Measurements from ENCODE around the gene ZNF22. TPM values are rescaled to one million over a fixed set of nuclear protein-coding genes. Genes with fewer than 3 reads are reported as not detected.

ZNF22 gene
- total RNA-seq, 3 donors from 2014 or later = 16.4 to 22.9 (median 22.7) TPM

- H3K4me1 Mint-ChIP-seq (ENCODE audit: low read depth) = no peaks in the 10 kb centered on the region
- H3K27me3 Mint-ChIP-seq (ENCODE audit: low read depth) = peaks cover 7% of the 10 kb centered on the region
- no peak for DNase-seq
Observed at GRCh38 chr10:44988957-44989585, 11.7 kb upstream of the ZNF22 start.

GRCh38 chr10:44989597-44990301 is 11.0 kb upstream of the ZNF22 start:
- DNase-seq = no peak

More at GRCh38 chr10:44988957-44989585, 11.7 kb upstream of the ZNF22 start:
- no peak for ATAC-seq
- H3K4me3 Mint-ChIP-seq = no peak overlapping the region
- no peaks in the 10 kb centered on the region for H3K36me3 Mint-ChIP-seq (ENCODE audit: insufficient read depth)
- H3K9me3 Mint-ChIP-seq = no peaks in the 10 kb centered on the region

GRCh38 chr10:44990302-44990655 is 10.4 kb upstream of the ZNF22 start:
- DNase-seq (no peak), ATAC-seq (no peak)
- Mint-ChIP-seq H3K4me1 (ENCODE audit: low read depth) (peaks cover 5% of the 10 kb centered on the region), H3K4me3 (no peak overlapping the region), H3K36me3 (ENCODE audit: insufficient read depth) (no peaks in the 10 kb centered on the region), H3K27me3 (ENCODE audit: low read depth) (peaks cover 7% of the 10 kb centered on the region), H3K9me3 (no peaks in the 10 kb centered on the region)

More at GRCh38 chr10:44989597-44990301, 11.0 kb upstream of the ZNF22 start:
- no peak for ATAC-seq
- H3K9me3 Mint-ChIP-seq = no peaks in the 10 kb centered on the region
- no peak overlapping the region for H3K4me3 Mint-ChIP-seq
- H3K4me1 Mint-ChIP-seq (ENCODE audit: low read depth) = peaks cover 1% of the 10 kb centered on the region
- peaks cover 7% of the 10 kb centered on the region for H3K27me3 Mint-ChIP-seq (ENCODE audit: low read depth)
- no peaks in the 10 kb centered on the region for H3K36me3 Mint-ChIP-seq (ENCODE audit: insufficient read depth)

GRCh38 chr10:44990965-44991364 is 9.8 kb upstream of the ZNF22 start:
- Mint-ChIP-seq H3K9me3 (no peaks in the 10 kb centered on the region), H3K4me1 (ENCODE audit: low read depth) (peaks cover 12% of the 10 kb centered on the region), H3K4me3 (no peak overlapping the region), H3K27me3 (ENCODE audit: low read depth) (peaks cover 7% of the 10 kb centered on the region), H3K36me3 (ENCODE audit: insufficient read depth) (no peaks in the 10 kb centered on the region)
- ATAC-seq = no peak
- no peak for DNase-seq

DNA sequence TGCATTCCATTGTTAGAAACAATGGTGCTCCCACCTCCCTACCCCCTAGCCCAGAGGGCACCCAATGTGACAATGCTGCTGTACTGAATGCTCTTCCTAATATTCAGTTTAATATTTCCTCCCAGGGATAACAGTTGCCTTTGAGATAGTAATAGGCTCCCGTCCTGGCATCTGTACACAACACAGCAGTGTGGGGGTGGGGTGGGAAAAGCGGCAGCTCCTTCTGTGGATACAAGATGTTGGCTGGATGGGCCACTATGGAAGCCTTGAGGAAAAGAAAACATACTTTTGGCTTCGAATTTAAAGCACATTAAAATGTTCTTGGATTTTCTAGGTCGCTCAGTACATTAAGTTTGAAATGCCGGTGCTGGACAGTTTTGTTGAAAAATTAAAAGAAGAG is 9.2 kb upstream of the ZNF22 start:
- no peaks in the 10 kb centered on the region for H3K9me3 Mint-ChIP-seq
- no peak for DNase-seq
- peaks cover 17% of the 10 kb centered on the region for H3K4me1 Mint-ChIP-seq (ENCODE audit: low read depth)
- no peak overlapping the region for H3K4me3 Mint-ChIP-seq
- ATAC-seq = no peak
- no peaks in the 10 kb centered on the region for H3K36me3 Mint-ChIP-seq (ENCODE audit: insufficient read depth)
- H3K27me3 Mint-ChIP-seq (ENCODE audit: low read depth) = peaks cover 7% of the 10 kb centered on the region

- no peaks in the 10 kb centered on the region for H3K9me3 Mint-ChIP-seq
- no peaks in the 10 kb centered on the region for H3K36me3 Mint-ChIP-seq (ENCODE audit: insufficient read depth)
- DNase-seq = no peak
- ATAC-seq = no peak
- peaks cover 17% of the 10 kb centered on the region for H3K4me1 Mint-ChIP-seq (ENCODE audit: low read depth)
- peaks cover 7% of the 10 kb centered on the region for H3K27me3 Mint-ChIP-seq (ENCODE audit: low read depth)
- H3K4me3 Mint-ChIP-seq = no peak overlapping the region
Observed at GRCh38 chr10:44992070-44992731, 8.5 kb upstream of the ZNF22 start.

- ATAC-seq (no peak), DNase-seq (no peak)
- Mint-ChIP-seq H3K4me1 (ENCODE audit: low read depth) (peaks cover 17% of the 10 kb centered on the region), H3K27me3 (ENCODE audit: low read depth) (peaks cover 7% of the 10 kb centered on the region), H3K4me3 (no peak overlapping the region), H3K9me3 (no peaks in the 10 kb centered on the region), H3K36me3 (ENCODE audit: insufficient read depth) (no peaks in the 10 kb centered on the region)
Observed at GRCh38 chr10:44992732-44993225, 7.9 kb upstream of the ZNF22 start.

GRCh38 chr10:44993226-44993921 is 7.3 kb upstream of the ZNF22 start:
- DNase-seq = no peak

GRCh38 chr10:44993922-44994751 is 6.6 kb upstream of the ZNF22 start:
- no peak overlapping the region for H3K4me3 Mint-ChIP-seq
- peaks cover 5% of the 10 kb centered on the region for H3K27me3 Mint-ChIP-seq (ENCODE audit: low read depth)
- H3K4me1 Mint-ChIP-seq (ENCODE audit: low read depth) = peaks cover 17% of the 10 kb centered on the region
- DNase-seq (no peak), ATAC-seq (no peak)
- no peaks in the 10 kb centered on the region for H3K9me3 Mint-ChIP-seq
- no peaks in the 10 kb centered on the region for H3K36me3 Mint-ChIP-seq (ENCODE audit: insufficient read depth)

More at GRCh38 chr10:44993226-44993921, 7.3 kb upstream of the ZNF22 start:
- Mint-ChIP-seq H3K27me3 (ENCODE audit: low read depth) (peaks cover 7% of the 10 kb centered on the region), H3K4me1 (ENCODE audit: low read depth) (peaks cover 17% of the 10 kb centered on the region), H3K4me3 (no peak overlapping the region), H3K9me3 (no peaks in the 10 kb centered on the region), H3K36me3 (ENCODE audit: insufficient read depth) (no peaks in the 10 kb centered on the region)
- no peak for ATAC-seq

GRCh38 chr10:44994752-44995530 is 5.8 kb upstream of the ZNF22 start:
- Mint-ChIP-seq H3K4me3 (no peak overlapping the region), H3K4me1 (ENCODE audit: low read depth) (peaks cover 20% of the 10 kb centered on the region), H3K36me3 (ENCODE audit: insufficient read depth) (no peaks in the 10 kb centered on the region), H3K9me3 (no peaks in the 10 kb centered on the region), H3K27me3 (ENCODE audit: low read depth) (peaks cover 2% of the 10 kb centered on the region)
- ATAC-seq (no peak), DNase-seq (no peak)

DNA sequence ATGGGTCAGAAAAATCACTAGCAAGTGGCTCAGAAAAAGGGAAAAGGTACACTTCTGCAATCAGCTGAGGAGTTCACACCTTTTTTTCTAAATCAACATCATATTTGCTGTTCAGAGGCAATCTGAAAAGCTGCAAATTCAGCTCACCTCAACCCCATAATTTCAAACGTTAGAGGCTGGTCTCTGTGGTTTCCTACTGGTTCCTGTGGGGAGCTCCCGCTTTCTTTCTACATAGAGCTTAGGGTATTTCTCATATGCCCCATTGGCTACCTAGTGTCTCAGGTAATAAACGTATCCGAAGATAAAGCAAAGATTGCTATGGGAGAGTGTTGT is 5.2 kb upstream of the ZNF22 start:
- Mint-ChIP-seq H3K27me3 (ENCODE audit: low read depth) (no peaks in the 10 kb centered on the region), H3K4me3 (no peak overlapping the region), H3K9me3 (no peaks in the 10 kb centered on the region), H3K4me1 (ENCODE audit: low read depth) (peaks cover 26% of the 10 kb centered on the region), H3K36me3 (ENCODE audit: insufficient read depth) (no peaks in the 10 kb centered on the region)
- DNase-seq (no peak), ATAC-seq (no peak)

DNA sequence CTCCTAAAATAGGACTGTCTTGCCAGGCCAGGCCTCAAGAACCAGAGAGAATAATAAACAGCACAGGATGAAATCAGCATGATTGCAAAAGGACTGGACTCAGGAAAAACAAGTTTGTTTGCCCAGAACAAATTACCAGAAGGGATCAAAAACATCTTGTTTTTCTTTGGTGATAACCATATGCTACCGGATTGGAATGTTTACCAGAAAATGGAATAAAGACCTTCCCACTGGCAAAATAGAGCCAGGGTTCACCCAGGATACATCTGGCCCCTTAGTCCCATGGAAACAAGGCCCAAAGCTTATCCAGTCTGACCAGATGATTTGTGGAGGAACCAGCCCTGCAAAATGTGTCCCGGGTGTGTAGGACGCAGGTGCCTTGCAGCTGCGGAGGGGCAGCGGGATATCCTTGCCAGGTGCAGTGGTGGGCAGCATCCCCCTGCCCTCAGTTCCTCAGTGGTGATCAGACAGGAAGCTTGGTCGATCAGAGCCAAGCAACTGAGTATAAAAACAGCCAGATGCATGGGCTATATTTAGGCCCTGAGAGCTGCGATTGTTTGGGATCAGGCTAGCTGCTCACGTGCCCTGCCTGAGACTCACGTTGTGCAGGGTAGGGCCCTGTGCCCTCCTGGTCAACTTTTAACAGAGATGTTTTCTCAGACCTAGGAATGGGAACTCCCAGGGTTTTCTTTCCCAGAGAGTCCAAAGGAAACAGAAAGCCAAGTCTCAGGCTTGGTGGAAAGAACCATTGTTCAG is 4.6 kb upstream of the ZNF22 start:
- H3K36me3 Mint-ChIP-seq (ENCODE audit: insufficient read depth) = no peaks in the 10 kb centered on the region
- peaks cover 28% of the 10 kb centered on the region for H3K4me1 Mint-ChIP-seq (ENCODE audit: low read depth)
- no peak for DNase-seq
- no peaks in the 10 kb centered on the region for H3K9me3 Mint-ChIP-seq
- no peak for ATAC-seq
- H3K4me3 Mint-ChIP-seq = no peak overlapping the region
- H3K27me3 Mint-ChIP-seq (ENCODE audit: low read depth) = no peaks in the 10 kb centered on the region

Data from activated T-cell treated with anti-CD3 and anti-CD28 coated beads, Interleukin-2, amount 50 U/mL, for 4 hours (primary cell).